ENCODE measurements around the gene RAPGEF6.

DNA sequence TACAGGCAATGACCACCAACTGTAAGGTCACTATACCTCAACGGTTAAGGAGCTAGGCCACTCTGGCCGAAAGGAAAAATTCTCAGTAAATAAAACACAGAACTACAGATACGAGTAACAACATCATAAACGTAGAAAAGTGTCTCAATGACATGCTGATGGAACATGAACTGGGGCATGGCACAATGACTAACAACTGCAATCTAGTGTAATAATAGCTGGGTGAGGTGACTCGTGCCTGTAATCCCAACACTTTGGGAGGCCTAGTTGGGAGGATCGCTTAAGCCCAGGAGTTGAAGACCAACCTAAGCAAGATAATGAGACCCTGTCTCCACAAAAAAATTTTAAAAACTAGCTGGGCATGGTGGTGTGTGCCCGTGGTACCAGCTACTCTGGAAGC is 9.8 kb upstream of the RAPGEF6 start:
- TF ChIP-seq CTCF (IDR thresholded peaks at IDR 0.05) (no peak), POLR2A (IDR thresholded peaks at IDR 0.05) (no peak)

Data from adrenal gland (tissue), 5 donors.